ENCODE results near the gene ERI3.

- TF ChIP-seq POLR2A (IDR thresholded peaks at IDR 0.05; ENCODE audit: low read depth, low read length) (no peak), POLR2AphosphoS5 (IDR thresholded peaks at IDR 0.05; ENCODE audit: low read depth, low read length) (no peak), TAF1 (IDR thresholded peaks at IDR 0.05; ENCODE audit: low read depth, low read length) (no peak)
These were observed 142.5 kb downstream of the ERI3 start for GRCh38 chr1:44212355-44213221.
